RWPE2 (cell line): ENCODE data around the gene PDLIM1.
A peak's percentile ranks its signal among the peaks of the same experiment; 100 is the strongest.

Experiments used
- ATAC-seq: fragments of 200-7000 bp; cut with Tn5 transposase; 3 replicates; pipeline ENCODE4 v1.9.1; 2021; ENCODE audit warnings: low read depth
- DNase-seq: peaks from one replicate; pipeline ENCODE4 v3.0.0-alpha.2; 2020; ENCODE audit warnings: low spot score
- H3K27ac ChIP-seq: fragments of 450-650 bp; 2 replicates; pipeline ENCODE4 v1.5.1; 2017; ENCODE audit warnings: mild to moderate bottlenecking; ENCODE audit not compliant: poor library complexity, severe bottlenecking
- H3K27me3 ChIP-seq: fragments of 250-450 bp; sonication (Bioruptor Pico); 2 replicates; pipeline ENCODE4 v1.5.1; 2021; ENCODE audit warnings: mild to moderate bottlenecking, moderate library complexity; ENCODE audit not compliant: insufficient read depth, poor library complexity, severe bottlenecking
- H3K36me3 ChIP-seq: fragments of 250-450 bp; sonication (Bioruptor Pico); 2 replicates; pipeline ENCODE4 v1.5.1; 2020; ENCODE audit warnings: low read depth, mild to moderate bottlenecking, moderate library complexity
- H3K4me1 ChIP-seq: fragments of 250-450 bp; sonication (Bioruptor Pico); 2 replicates; pipeline ENCODE4 v1.5.1; 2021; ENCODE audit warnings: mild to moderate bottlenecking, moderate library complexity; ENCODE audit not compliant: insufficient read depth, poor library complexity, severe bottlenecking
- H3K4me3 ChIP-seq: fragments of 250-450 bp; sonication (Bioruptor Pico); 2 replicates; pipeline ENCODE4 v1.5.1; 2021; ENCODE audit warnings: mild to moderate bottlenecking, moderate library complexity; ENCODE audit not compliant: severe bottlenecking
- H3K9me3 ChIP-seq: fragments of 250-450 bp; sonication (Bioruptor Pico); 2 replicates; pipeline ENCODE4 v1.5.1; 2021; ENCODE audit warnings: mild to moderate bottlenecking, moderate library complexity; ENCODE audit not compliant: severe bottlenecking
- TF ChIP-seq, protein P1 (sequence below): fragments of 450-650 bp; IDR thresholded peaks from one replicate; pipeline ENCODE4 v1.5.1; 2017; ENCODE audit warnings: mild to moderate bottlenecking, moderate library complexity; ENCODE audit not compliant: poor library complexity, severe bottlenecking

PDLIM1 gene

DNA sequence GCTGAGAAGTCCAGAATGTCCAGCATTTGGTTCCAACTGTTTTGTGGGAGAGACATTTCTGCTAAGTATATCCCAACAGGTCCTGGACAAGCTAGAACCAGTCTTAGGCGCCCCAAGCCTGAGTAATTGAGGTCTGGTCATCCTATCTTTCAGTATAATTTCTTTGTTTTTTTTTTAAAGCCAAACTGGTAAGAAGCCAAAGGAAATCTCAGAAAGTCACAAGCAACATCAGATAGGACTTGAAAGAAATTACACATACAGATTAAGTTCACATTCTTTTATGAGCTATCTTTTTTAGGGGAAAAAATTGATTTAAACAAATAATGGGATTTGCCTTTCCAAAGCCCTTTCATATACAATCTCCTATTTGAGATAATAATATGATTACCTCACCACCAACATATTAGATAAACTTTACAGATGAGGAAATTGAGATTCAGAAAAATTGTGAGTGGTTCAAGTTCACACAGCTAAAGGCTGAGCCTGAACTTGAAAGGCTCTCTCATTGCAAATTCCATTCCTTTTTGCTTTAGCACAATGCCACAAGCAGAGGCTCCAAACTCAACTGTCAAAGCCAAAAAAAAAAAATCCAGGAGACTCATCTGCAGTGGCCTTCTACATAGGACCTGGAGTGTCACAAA, 15.0 kb downstream of the PDLIM1 start:
- TF ChIP-seq, protein P1, sequence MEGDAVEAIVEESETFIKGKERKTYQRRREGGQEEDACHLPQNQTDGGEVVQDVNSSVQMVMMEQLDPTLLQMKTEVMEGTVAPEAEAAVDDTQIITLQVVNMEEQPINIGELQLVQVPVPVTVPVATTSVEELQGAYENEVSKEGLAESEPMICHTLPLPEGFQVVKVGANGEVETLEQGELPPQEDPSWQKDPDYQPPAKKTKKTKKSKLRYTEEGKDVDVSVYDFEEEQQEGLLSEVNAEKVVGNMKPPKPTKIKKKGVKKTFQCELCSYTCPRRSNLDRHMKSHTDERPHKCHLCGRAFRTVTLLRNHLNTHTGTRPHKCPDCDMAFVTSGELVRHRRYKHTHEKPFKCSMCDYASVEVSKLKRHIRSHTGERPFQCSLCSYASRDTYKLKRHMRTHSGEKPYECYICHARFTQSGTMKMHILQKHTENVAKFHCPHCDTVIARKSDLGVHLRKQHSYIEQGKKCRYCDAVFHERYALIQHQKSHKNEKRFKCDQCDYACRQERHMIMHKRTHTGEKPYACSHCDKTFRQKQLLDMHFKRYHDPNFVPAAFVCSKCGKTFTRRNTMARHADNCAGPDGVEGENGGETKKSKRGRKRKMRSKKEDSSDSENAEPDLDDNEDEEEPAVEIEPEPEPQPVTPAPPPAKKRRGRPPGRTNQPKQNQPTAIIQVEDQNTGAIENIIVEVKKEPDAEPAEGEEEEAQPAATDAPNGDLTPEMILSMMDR = no peak
- Histone ChIP-seq H3K27ac (peak overlapping the region; percentile 94), H3K27me3 (no peaks in the 10 kb centered on the region), H3K9me3 (no peaks in the 10 kb centered on the region), H3K36me3 (peaks cover 36% of the 10 kb centered on the region), H3K4me3 (no peak overlapping the region), H3K4me1 (peaks cover 87% of the 10 kb centered on the region)
- no peak for DNase-seq
- ATAC-seq = peak; percentile 60

- peak overlapping the region; percentile 94 for H3K27ac ChIP-seq
These were observed 17.1 kb downstream of the PDLIM1 start for GRCh38 chr10:95273393-95274312.

GRCh38 chr10:95268438-95268837, 22.4 kb downstream of the PDLIM1 start:
- H3K36me3 ChIP-seq = peaks cover 84% of the 10 kb centered on the region
- no peaks in the 10 kb centered on the region for H3K27me3 ChIP-seq
- H3K27ac ChIP-seq = peak overlapping the region; percentile 94
- peaks cover 60% of the 10 kb centered on the region for H3K4me1 ChIP-seq
- TF ChIP-seq, protein P1 = no peak
- no peak for ATAC-seq
- H3K4me3 ChIP-seq = no peak overlapping the region
- DNase-seq = no peak
- no peaks in the 10 kb centered on the region for H3K9me3 ChIP-seq

More at GRCh38 chr10:95273393-95274312, 17.1 kb downstream of the PDLIM1 start:
- TF ChIP-seq, protein P1 = no peak
- ATAC-seq = peak; percentile 87
- H3K4me3 ChIP-seq = no peak overlapping the region
- DNase-seq = peak; percentile 70
- H3K4me1 ChIP-seq = peaks cover 67% of the 10 kb centered on the region
- peaks cover 43% of the 10 kb centered on the region for H3K36me3 ChIP-seq
- no peaks in the 10 kb centered on the region for H3K9me3 ChIP-seq
- H3K27me3 ChIP-seq = no peaks in the 10 kb centered on the region

DNA sequence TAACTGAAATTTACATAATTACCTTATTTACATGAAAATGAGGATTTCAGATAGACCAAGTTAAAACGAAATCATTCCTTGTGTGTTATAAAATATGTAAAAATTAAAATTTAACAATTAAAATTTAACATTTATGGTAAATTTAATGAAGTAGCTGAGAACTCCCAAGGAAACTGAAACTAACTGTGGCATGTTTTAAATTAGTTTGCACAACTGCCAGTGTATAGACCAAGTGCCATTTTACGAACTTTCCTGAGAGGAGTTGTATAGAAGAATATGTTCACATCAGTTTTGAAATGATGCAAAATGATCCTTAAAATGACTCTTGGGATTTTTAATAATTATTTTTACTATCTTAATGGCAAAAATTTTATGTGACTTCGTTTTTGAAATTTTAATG, 23.6 kb downstream of the PDLIM1 start:
- DNase-seq (no peak), ATAC-seq (no peak)
- H3K27ac ChIP-seq = peak overlapping the region; percentile 94
- no peaks in the 10 kb centered on the region for H3K27me3 ChIP-seq
- peaks cover 49% of the 10 kb centered on the region for H3K4me1 ChIP-seq
- TF ChIP-seq, protein P1 = no peak
- no peak overlapping the region for H3K4me3 ChIP-seq
- no peaks in the 10 kb centered on the region for H3K9me3 ChIP-seq
- H3K36me3 ChIP-seq = peaks cover 89% of the 10 kb centered on the region

DNA sequence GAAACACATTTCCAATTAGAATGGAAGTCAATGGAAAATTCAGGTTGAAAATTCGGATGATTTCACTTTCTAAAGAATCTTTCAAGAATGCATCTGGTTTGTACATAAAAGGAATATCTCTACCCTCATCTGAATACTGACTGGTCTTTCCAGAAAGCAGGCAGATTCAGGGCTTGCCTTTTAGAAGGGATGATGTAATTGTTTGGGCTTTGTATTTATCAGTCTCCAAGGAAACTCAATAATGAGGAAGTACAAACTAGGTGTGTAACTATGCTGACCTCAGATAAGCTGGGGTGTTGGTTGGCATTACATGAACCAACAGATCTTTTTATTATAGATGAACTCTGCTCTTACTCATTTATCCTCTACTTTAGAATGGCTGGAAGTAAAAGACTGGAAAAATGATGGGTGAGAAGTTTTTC, 24.1 kb downstream of the PDLIM1 start:
- DNase-seq (no peak), ATAC-seq (peak; percentile 77)
- TF ChIP-seq, protein P1 = no peak
- H3K36me3 ChIP-seq = peaks cover 89% of the 10 kb centered on the region
- no peak overlapping the region for H3K4me3 ChIP-seq
- H3K27me3 ChIP-seq = no peaks in the 10 kb centered on the region
- peaks cover 46% of the 10 kb centered on the region for H3K4me1 ChIP-seq
- no peaks in the 10 kb centered on the region for H3K9me3 ChIP-seq
- peak overlapping the region; percentile 94 for H3K27ac ChIP-seq
